HG02885 (cell line): ENCODE measurements around the gene ERC2.

Experiments used
- ATAC-seq: cut with Tn5 transposase; IDR thresholded peaks from one replicate; pipeline ENCODE4 v1.9.1; 2021; ENCODE audit warnings: mild to moderate bottlenecking; ENCODE audit not compliant: unreplicated experiment, poor library complexity

Gene ERC2

GRCh38 chr3:56133423-56133822, 334.8 kb downstream of the ERC2 start:
- no peak for ATAC-seq

DNA sequence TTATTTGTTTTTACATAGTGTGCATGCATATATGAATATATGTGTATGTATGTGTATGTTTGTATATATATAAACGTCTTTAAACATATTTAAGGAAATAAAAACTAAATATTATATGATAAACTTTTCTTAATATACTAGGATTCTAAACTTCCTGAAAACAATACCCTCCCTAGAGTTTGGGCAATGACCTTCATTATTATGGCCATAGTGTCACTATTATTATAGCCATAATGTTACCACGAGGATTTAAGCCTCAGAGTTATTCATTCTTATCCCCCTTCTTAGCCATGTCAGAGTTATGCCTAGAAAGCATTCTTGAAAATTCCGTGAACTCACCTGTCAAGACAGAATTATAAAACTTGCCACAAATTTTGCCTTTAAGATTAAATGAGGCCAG, 335.5 kb downstream of the ERC2 start:
- ATAC-seq: no peak

GRCh38 chr3:56131974-56132590, 336.2 kb downstream of the ERC2 start:
- ATAC-seq: no peak

- no peak for ATAC-seq
These were observed 338.2 kb downstream of the ERC2 start for GRCh38 chr3:56130036-56130435.

GRCh38 chr3:56126632-56127031, 341.6 kb downstream of the ERC2 start:
- ATAC-seq: no peak

GRCh38 chr3:56125358-56126005, 342.8 kb downstream of the ERC2 start:
- no peak for ATAC-seq

DNA sequence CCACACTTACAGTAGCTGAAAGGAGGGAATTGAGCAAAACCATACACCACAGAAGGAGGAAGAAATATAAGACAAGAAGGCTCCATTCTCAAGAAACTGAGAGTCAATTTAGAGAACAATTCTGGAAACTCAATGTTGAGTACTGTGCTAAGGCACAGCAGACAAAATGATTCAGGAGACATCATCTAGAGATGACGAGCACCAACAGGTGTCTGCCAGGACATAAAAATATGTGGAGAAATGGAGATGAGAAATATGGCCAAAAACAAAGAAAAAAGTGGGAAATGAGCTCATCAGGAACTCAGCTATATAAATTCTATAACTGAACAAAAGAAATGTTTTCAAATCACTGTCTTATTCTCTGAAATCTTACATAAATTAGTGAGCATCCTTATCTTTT, 343.7 kb downstream of the ERC2 start:
- ATAC-seq: no peak

GRCh38 chr3:56123487-56123886, 344.8 kb downstream of the ERC2 start:
- ATAC-seq: no peak

- no peak for ATAC-seq
These were observed 345.4 kb downstream of the ERC2 start for GRCh38 chr3:56122911-56123310.

GRCh38 chr3:56121716-56122115, 346.6 kb downstream of the ERC2 start:
- no peak for ATAC-seq

- ATAC-seq: no peak
These were observed 348.5 kb downstream of the ERC2 start for GRCh38 chr3:56119575-56120349.

- ATAC-seq: no peak
These were observed 349.3 kb downstream of the ERC2 start for GRCh38 chr3:56118968-56119367.

- no peak for ATAC-seq
These were observed 352.6 kb downstream of the ERC2 start for GRCh38 chr3:56115698-56116097.

GRCh38 chr3:56115199-56115598, 353.1 kb downstream of the ERC2 start:
- no peak for ATAC-seq

DNA sequence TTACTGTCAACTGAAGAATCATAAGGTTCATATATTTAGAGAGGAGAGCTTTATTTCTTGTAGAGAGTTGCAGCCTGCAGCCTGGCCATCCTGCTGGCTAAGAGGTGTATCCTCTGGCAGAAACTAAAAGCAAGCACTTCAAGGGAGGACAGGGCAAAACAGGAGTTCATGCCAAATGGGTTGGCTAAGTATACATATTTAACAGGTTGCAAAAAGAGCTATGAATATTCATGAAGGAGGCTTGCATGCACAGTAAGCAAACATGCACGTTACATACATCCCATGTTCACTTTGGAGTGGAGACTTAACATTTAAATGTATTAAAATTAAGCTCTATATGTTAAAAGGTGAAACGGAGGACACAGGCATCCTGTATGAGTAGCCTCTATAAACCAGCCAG, 354.4 kb downstream of the ERC2 start:
- no peak for ATAC-seq

- ATAC-seq: no peak
These were observed 355.0 kb downstream of the ERC2 start for GRCh38 chr3:56113231-56113630.

DNA sequence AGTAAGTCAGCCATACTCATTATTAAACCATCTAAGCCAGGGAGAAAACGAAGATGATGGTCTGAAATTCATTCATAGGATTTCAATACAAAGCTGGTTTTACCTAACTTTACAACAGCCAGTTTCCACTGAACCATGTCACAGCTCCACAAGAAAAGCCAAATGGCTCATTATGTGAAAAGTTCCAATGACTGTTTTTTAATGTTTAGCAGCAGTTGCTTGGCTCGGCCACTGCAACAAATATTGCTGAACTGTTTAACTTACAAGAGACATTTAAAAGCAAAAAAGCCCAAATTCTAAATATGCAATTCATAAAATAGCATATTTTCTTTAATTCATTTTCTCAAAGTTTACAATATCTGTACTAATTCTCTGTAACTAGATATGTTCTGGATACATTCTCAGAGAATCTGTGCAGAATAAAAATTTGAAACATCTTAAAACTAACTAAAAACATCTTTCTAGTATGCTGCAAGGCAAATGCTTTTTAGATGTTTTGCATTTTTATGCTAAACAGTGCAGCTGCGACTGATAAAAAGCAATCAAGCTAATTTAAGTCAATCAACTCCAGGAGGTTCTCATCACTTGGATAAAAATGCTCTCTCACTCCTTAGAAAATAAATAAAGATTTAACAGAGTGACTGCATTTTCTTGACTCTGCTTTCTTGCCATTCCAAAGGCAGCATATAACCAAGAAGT, 356.5 kb downstream of the ERC2 start:
- ATAC-seq: no peak

DNA sequence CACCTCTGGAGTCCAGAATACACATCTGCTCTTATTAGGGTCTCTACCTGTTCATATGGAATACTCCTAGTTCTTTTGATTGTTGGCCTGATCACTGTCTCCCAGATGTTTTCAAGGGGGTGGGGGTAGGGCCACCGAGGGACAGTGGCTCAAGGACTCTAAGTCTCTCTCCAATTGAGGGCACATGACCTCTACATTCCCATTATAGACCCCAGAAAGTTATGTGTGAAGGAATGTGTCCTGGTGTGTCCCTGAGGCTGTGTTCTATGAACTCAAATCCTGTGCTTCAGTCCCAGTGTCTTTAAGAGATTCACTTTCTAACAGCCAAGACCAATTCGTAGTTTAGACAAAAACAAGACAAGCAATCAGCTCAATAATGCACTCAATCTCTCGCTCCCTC, 357.4 kb downstream of the ERC2 start:
- no peak for ATAC-seq

GRCh38 chr3:56107157-56107556, 361.1 kb downstream of the ERC2 start:
- ATAC-seq: no peak

- no peak for ATAC-seq
These were observed 366.2 kb downstream of the ERC2 start for GRCh38 chr3:56102032-56102431.

DNA sequence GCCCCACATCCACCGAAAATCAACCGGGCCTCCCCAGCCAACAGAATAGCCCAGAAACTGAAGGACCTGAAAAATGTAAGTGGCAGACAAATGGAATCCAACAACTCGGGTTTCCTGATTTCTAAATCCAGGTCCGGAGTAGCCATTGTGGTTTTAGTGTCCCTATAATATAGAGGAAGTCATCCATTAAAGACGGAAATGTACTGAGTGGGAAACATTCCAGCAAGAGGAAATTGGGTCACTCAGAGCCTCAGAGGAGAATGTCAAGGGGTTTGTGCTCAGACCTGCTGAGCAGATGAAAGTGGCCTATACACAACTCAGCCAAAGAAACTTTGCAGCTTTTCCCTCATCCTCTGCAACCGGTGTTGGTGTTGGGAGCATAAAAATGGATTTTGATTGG, 366.7 kb downstream of the ERC2 start:
- ATAC-seq: no peak
